Vagina (tissue), 2 donors: ENCODE results near the gene FBXL7.

ENCODE experiments used
- CTCF ChIP-seq, 3 experiments: fragments of 450-650 bp in 2 of 3; fragments of 200-600 bp in 1 of 3; sonication (generic) in 1 of 3; IDR thresholded peaks; one replicate each; pipeline ENCODE4 v1.5.1; 2017 to 2019; ENCODE audit warnings: antibody characterized with exemption in 3 of 3, mild to moderate bottlenecking in 2 of 3, moderate library complexity in 2 of 3
- POLR2A ChIP-seq, 2 donors: fragments of 450-650 bp; IDR thresholded peaks; one replicate each; pipeline ENCODE4 v1.6.1; 2017; ENCODE audit warnings: antibody characterized with exemption in 2 of 2, mild to moderate bottlenecking in 2 of 2, moderate library complexity in 2 of 2
- POLR2AphosphoS5 ChIP-seq, 2 donors: sonication (generic); formaldehyde crosslinking; IDR thresholded peaks; one replicate each; pipeline ENCODE4 v1.9.0; 2017; ENCODE audit warnings: antibody characterized with exemption in 2 of 2, mild to moderate bottlenecking in 2 of 2, low read depth in 1 of 2; ENCODE audit not compliant: insufficient read depth in 1 of 2

- TF ChIP-seq POLR2A (IDR thresholded peaks at IDR 0.05): no peak
- no peak for TF ChIP-seq CTCF (IDR thresholded peaks at IDR 0.05)
- TF ChIP-seq POLR2AphosphoS5 (IDR thresholded peaks at IDR 0.05; ENCODE audit: insufficient read depth in 1 of 2, low read depth in 1 of 2): no peak
Observed at GRCh38 chr5:15753752-15754151, 253.8 kb downstream of the FBXL7 start.
